GM15510 (cell line): Measurements from ENCODE around the gene TRMU.

ENCODE experiments used
- POLR2A ChIP-seq: IDR thresholded peaks from 3 replicates; pipeline ENCODE4 v1.6.1; 2011; ENCODE audit warnings: borderline replicate concordance; ENCODE audit not compliant: insufficient read length; ENCODE audit errors: extremely low read depth

TRMU gene

GRCh38 chr22:46326066-46326680 lies 9.3 kb upstream of the TRMU start:
- no peak for TF ChIP-seq POLR2A

- TF ChIP-seq POLR2A: no peak
These were observed 7.6 kb upstream of the TRMU start for GRCh38 chr22:46327691-46328465.

- TF ChIP-seq POLR2A: no peak
These were observed 6.7 kb upstream of the TRMU start for GRCh38 chr22:46328797-46329196.

- TF ChIP-seq POLR2A: no peak
These were observed 5.9 kb upstream of the TRMU start for GRCh38 chr22:46329616-46330015.

GRCh38 chr22:46330426-46330825 lies 5.1 kb upstream of the TRMU start:
- no peak for TF ChIP-seq POLR2A

GRCh38 chr22:46331496-46331895 lies 4.0 kb upstream of the TRMU start:
- TF ChIP-seq POLR2A: no peak

- no peak for TF ChIP-seq POLR2A
These were observed 885 bp downstream of the TRMU start for GRCh38 chr22:46336119-46337078.

GRCh38 chr22:46337870-46338269 lies 2.4 kb downstream of the TRMU start:
- TF ChIP-seq POLR2A: no peak

GRCh38 chr22:46338636-46339035 lies 3.1 kb downstream of the TRMU start:
- no peak for TF ChIP-seq POLR2A

- TF ChIP-seq POLR2A: no peak
These were observed 4.4 kb downstream of the TRMU start for GRCh38 chr22:46339956-46340355.

GRCh38 chr22:46340676-46341075 lies 5.2 kb downstream of the TRMU start:
- no peak for TF ChIP-seq POLR2A

- TF ChIP-seq POLR2A: no peak
These were observed 11.3 kb downstream of the TRMU start for GRCh38 chr22:46346680-46347405.

GRCh38 chr22:46347646-46348045 lies 12.1 kb downstream of the TRMU start:
- TF ChIP-seq POLR2A: no peak

- no peak for TF ChIP-seq POLR2A
These were observed 12.7 kb downstream of the TRMU start for GRCh38 chr22:46348099-46348695.
